GM18867 (cell line): Measurements from ENCODE around the gene RERE.
"Not testable (repeated sequence)": the region's sequence is repeated elsewhere in the genome, so short reads cannot be mapped to it uniquely, and the experiment has no call there.

Experiments
- ATAC-seq: cut with Tn5 transposase; IDR thresholded peaks from one replicate; pipeline ENCODE4 v1.9.1; 2021; ENCODE audit warnings: mild to moderate bottlenecking, moderate library complexity; ENCODE audit not compliant: unreplicated experiment

RERE gene

GRCh38 chr1:8753736-8754135 lies 63.7 kb downstream of the RERE start:
- no peak for ATAC-seq

GRCh38 chr1:8752921-8753713 lies 64.3 kb downstream of the RERE start:
- ATAC-seq: no peak

DNA sequence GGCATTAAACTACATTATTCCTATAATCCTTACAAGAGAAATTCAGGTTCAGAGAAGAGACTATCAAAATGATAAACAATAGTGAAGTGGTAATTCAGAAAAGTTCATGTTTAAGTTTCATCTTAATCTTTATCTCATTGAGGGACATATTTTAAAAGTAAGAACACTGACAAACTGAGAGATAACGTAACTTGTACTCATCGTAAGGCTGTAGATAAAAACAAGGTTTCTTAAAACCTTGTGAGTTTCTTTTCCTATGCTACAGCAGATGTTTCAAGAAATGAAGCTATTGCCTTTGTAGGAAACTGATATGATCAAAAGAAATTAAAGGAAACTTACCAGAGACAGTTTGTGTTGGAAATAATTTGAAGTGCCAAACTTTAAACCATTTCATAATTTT lies 65.0 kb downstream of the RERE start:
- no peak for ATAC-seq

DNA sequence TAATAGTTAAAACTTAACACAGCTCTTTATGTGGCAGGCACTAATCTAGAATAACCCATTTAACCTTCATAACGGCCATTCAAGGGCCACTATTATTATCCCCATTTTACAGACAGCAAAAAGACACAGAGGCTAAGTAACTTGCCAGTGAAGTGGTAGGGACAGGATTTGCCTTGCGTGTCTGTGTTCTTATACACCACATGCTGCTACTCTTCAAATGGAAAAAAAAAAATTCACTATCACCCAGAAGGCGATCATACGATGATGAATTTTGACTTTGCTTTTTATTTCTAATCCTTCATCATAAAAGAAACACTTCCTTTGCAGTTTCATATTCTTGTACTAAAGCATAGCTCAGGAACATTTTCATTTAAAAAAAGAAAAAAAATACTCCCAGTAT lies 65.5 kb downstream of the RERE start:
- ATAC-seq: no peak

DNA sequence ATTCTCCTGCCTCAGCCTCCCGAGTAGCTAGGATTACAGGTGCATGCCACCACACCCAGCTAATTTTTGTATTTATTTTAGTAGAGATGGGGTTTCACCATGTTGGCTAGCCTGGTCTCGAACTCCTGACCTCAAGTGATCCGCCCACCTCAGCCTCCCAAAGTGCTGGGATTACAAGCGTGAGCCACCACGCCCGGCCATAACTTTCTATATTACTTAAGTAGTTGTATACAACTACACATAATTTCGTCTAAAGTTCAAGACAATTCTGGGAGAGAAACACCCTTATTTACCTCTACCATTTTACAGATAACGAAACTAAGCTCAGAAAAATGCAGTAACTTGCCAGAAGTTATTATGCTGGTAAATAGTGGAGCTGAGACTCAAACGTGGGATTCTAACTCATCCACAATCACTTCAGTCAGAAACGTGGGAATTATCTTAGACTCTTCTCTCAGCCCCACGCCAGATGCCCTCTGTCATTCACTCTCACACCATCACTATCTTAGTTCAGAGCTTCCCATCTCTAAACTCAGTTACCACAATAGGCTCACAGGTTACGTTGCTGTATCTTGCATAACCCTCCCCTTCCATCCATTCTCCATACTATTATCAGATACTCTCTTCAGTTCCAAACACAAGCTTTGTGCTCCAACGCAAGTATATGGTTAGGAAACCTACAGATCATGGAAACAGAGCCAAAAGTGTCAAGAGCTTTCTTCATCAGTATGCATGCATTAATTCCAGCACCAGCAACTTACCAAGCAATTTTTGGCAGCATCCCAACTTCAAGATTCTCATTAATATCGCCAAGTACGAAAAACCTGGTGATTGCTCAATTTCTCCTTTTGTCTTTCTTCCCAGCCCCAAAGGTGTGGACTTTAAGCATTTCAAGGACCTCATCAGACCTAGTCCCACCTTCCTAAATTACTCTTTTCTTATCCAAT lies 69.3 kb downstream of the RERE start:
- no peak for ATAC-seq

DNA sequence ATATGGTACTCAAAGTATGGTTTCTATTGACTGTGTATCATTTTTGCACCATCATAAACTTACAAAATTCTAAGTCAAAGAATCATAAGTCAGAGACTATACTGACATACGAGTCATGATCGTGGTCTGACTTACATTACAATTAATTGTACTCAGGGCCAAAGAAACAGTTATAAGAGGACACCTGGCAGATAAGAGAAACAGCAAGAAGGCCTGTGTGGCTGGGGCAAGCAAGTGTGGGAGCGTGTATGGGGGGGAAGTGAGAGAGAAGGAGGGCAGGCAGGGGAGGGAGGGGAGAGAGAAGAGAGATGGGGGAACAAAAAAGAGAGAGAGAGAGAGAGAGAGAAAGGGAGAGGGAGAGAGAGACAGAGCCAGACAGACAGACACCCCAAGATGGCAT lies 70.9 kb downstream of the RERE start:
- ATAC-seq: no peak

GRCh38 chr1:8745749-8746390 lies 71.6 kb downstream of the RERE start:
- no peak for ATAC-seq

DNA sequence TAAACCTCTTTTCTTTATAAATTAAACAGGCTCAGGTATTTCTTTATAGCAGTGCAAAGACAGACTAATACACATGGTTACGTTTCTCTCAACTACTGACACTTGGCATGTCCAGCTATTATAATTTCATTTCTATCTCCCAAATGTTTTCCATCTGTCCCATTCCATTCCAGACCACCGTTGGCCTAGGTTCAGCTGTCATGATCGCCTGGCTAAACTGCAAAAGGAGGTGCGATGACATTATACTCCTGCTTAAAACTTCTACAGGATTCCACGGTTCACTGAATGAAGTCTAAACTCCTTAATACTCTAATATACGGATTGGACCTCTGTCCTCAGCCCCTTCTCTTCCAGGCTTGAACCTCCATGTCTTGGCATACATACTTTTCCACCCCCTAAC lies 72.1 kb downstream of the RERE start:
- no peak for ATAC-seq

DNA sequence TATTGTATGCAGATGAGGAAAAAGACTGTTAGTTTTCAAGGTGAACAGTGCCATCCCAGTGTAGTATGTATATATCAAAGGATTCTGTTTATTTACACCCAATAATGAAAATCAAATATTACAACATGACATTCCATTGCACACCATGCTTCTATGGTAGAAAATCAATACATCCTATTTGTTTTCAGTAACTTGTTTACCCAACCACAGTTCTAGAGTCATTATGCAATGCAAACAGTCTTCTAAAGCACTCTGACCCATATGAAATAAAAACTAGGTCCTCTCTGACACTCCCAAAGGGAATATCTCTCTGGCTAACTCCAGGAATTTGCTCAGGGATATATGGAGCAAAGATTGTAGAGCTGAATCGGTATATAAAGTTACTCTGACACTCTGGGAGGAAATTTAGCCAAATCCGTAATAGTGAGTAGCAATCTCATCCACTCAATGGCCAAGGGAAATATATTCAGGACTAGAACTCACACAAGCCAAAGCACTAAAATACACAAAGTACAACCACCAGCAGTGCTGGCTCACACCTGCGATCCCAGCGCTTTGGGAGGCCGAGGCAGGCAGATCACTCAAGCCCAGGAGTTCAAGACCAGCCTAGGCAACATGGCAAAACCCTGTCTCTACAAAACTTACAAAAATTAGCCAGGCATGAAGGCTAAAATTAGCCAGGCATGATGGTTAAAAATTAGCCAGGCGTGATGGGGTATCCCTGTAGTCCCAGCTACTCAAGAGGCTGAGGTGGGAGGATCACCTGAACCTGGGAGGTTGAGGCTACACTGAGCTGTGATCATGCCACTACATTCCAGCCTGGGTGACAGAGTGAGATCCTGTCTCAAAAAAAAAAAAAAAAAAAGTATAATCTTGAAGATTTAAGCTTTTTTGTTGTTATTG lies 75.2 kb downstream of the RERE start:
- no peak for ATAC-seq

DNA sequence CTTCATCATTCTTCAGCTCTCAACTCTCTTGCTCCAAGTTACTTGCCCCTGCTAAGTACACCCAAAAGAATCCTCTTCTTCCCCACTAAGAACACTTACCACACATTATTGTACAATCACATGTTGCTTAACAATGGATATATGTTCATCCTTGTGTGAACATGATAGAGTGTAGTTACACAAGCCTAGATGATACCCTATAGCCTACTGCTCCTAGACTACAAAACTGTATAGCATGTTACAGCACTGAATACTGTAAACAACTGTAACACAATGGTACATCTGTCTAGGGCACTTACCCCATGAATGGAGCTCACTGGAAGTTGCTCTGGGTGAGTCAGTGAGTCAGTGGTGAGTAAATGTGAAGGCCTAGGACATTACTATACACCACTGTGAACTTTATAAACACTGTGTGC lies 77.4 kb downstream of the RERE start:
- no peak for ATAC-seq

- no peak for ATAC-seq
These were observed 78.1 kb downstream of the RERE start for GRCh38 chr1:8739377-8739776.

- ATAC-seq: no peak
These were observed 80.5 kb downstream of the RERE start for GRCh38 chr1:8736927-8737326.

DNA sequence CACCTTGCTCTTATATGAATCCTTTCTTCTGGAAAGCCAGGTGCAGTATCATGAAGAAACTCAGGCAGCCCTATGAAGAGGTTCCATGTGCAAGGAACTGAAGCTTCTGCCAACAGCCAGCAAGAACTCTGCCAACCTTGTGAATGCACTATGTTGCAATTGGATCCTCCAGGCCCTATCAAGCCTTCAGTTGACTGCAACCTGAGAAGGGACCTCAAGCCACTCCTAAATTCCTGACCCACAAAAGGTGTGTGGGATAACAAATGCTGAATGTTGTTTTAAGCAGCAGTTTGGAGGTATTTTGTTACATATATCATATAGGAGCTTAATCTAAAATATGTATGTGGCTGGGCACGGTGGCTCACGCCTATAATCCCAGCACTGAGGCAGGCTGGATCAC lies 84.0 kb downstream of the RERE start:
- ATAC-seq: no peak

- ATAC-seq: no peak
These were observed 86.3 kb downstream of the RERE start for GRCh38 chr1:8731162-8731561.

DNA sequence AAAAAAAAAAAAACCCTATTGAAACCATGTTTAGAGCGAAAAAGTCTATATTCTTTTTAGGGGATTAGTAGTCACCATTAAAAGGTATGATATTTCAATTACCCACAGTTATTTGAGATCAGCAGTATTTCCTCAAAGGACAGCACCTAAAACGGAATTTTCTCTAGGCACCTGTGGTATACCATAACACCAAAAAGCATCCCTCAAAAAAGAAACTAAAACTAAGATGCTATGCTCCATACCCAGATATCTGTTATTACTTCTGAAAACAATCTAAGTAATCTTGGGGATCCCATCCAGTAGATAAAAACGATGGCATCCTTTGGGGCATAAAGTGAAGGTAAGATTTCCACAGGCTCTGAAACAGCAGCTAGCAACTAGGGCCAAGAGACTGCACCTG lies 89.0 kb downstream of the RERE start:
- no peak for ATAC-seq

DNA sequence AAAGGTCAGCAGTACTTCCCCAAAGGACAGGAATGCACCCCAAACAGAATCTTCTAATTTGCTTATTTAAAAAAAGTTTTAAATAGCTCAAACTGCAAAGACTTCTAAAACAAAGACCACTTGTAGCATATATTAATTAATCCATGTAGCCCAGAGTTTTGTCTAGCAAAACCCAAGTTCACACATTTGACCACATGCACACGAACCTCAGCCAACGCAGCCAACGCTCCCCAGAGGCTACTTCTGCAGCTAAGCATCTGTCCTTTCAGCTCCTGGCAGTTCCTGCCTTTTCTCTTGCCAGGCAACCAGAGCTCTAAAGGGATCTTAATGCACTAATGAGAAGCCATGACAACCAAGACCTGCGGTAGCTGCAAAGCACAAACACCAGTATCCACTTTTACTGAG lies 89.6 kb downstream of the RERE start:
- no peak for ATAC-seq

GRCh38 chr1:8727316-8727715 lies 90.1 kb downstream of the RERE start:
- ATAC-seq: not testable (repeated sequence)

GRCh38 chr1:8726801-8727186 lies 90.6 kb downstream of the RERE start:
- not testable (repeated sequence) for ATAC-seq

DNA sequence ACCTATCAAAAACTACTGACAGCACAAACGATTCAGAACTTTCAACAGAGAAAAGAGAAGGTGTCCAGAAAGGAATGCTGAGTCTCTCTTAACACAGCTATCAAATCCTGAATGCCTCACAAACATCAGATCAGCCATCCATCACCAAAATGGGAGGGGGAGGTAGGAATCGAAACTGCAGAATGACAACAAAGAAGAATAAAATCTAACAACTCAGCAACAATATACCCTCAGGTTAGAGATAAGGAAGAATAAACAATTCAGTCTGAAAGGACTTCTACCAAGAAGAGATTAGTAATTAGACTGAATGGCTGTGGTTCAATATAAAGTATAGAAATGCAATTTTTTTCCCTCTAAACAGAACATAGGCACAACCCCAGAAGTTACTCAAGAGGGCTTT lies 94.4 kb downstream of the RERE start:
- ATAC-seq: no peak

DNA sequence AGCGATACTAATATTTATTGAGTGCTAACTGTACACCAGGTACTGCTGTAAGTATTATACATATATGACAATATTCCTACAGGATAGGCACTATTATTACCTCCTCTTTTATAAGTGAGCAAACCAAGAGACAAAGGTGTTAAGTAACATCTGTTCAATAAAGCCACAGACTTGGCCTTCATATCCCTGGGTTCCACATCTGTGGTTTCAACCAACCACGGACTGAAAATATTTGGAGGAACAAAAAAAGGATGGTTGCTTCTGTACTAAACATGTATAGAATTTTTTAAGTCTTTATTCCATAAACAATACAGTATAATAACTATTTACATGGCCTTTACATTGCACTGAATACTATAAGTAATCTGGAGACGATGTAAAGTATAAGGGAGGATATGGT lies 95.1 kb downstream of the RERE start:
- no peak for ATAC-seq
